ENCODE results near the gene DYDC2. TPM values are rescaled to one million over a fixed set of nuclear protein-coding genes. Genes with fewer than 3 reads are reported as not detected.
A peak's percentile ranks its signal among the peaks of the same experiment; 100 is the strongest.

DYDC2 gene
- polyA plus RNA-seq, 1 donor (not counting 4 experiments of a cell fraction or from before 2014, with no cell fraction given) = not detected

- FAIRE-seq = no peak
- DNase-seq (ENCODE audit: low read depth, low spot score) = no peak
- H4K20me1 ChIP-seq (ENCODE audit: control insufficient read depth, extremely low read depth, insufficient read depth, low read length) = no peaks in the 10 kb centered on the region
- H3K27ac ChIP-seq (ENCODE audit: control insufficient read depth, insufficient read depth, low read length) = no peak overlapping the region
- no peak overlapping the region for H3K4me3 ChIP-seq (ENCODE audit: control insufficient read depth in 2 of 3, extremely low read depth in 1 of 3, insufficient read depth in 2 of 3, low read depth in 1 of 3, low read length in 3 of 3)
- peaks cover 10% of the 10 kb centered on the region for H3K4me1 ChIP-seq (ENCODE audit: control insufficient read depth, extremely low read depth, insufficient read depth, low read length)
- dilution Hi-C loops (cut with MboI; ENCODE audit: extremely low pct_ligation_motif_present, low sequenced_read_pairs) = no loop called here
- H3K79me2 ChIP-seq (ENCODE audit: control insufficient read depth, insufficient read depth, low read length) = no peaks in the 10 kb centered on the region
- no peaks in the 10 kb centered on the region for H3K9me3 ChIP-seq (ENCODE audit: control insufficient read depth, low read depth, low read length)
- H3K9ac ChIP-seq (ENCODE audit: control insufficient read depth, extremely low read depth, insufficient read depth, low read length) = no peak overlapping the region
- H3K9me1 ChIP-seq (ENCODE audit: control insufficient read depth, extremely low read depth, insufficient read depth, low read length) = no peaks in the 10 kb centered on the region
- H3K36me3 ChIP-seq (ENCODE audit: control insufficient read depth in 2 of 2, extremely low read depth in 1 of 2, insufficient read depth in 2 of 2, low read length in 2 of 2) = no peaks in the 10 kb centered on the region
- H2AFZ ChIP-seq (ENCODE audit: control insufficient read depth, low read length) = no peak overlapping the region
- TF ChIP-seq EZH2 (IDR thresholded peaks at IDR 0.05; ENCODE audit: low read length) = no peak
- TF ChIP-seq CTCF (optimal IDR thresholded peaks at IDR 0.05 in 1 of 3, IDR thresholded peaks at IDR 0.05 in 1 of 3, conservative IDR thresholded peaks at IDR 0.05 in 1 of 3; ENCODE audit: extremely low read depth in 1 of 3, insufficient read depth in 2 of 3, low read length in 3 of 3) = no peak
- no peak overlapping the region for H3K4me2 ChIP-seq (ENCODE audit: control insufficient read depth, extremely low read depth, insufficient read depth, low read depth, low read length)
- no peaks in the 10 kb centered on the region for H3K27me3 ChIP-seq (ENCODE audit: control insufficient read depth, extremely low read depth, insufficient read depth, low read length)
Measured at GRCh38 chr10:80392250-80392649, 35.7 kb downstream of the DYDC2 start.

- Histone ChIP-seq H4K20me1 (ENCODE audit: control insufficient read depth, extremely low read depth, insufficient read depth, low read length) (no peaks in the 10 kb centered on the region), H3K9me3 (ENCODE audit: control insufficient read depth, low read depth, low read length) (no peaks in the 10 kb centered on the region), H3K4me1 (ENCODE audit: control insufficient read depth, extremely low read depth, insufficient read depth, low read length) (peaks cover 10% of the 10 kb centered on the region), H3K27ac (ENCODE audit: control insufficient read depth, insufficient read depth, low read length) (no peak overlapping the region), H3K9me1 (ENCODE audit: control insufficient read depth, extremely low read depth, insufficient read depth, low read length) (no peaks in the 10 kb centered on the region), H3K4me3 (ENCODE audit: control insufficient read depth in 2 of 3, extremely low read depth in 1 of 3, insufficient read depth in 2 of 3, low read depth in 1 of 3, low read length in 3 of 3) (no peak overlapping the region), H3K79me2 (ENCODE audit: control insufficient read depth, insufficient read depth, low read length) (no peaks in the 10 kb centered on the region), H2AFZ (ENCODE audit: control insufficient read depth, low read length) (peak overlapping the region; percentile 16), H3K9ac (ENCODE audit: control insufficient read depth, extremely low read depth, insufficient read depth, low read length) (no peak overlapping the region), H3K36me3 (ENCODE audit: control insufficient read depth in 2 of 2, extremely low read depth in 1 of 2, insufficient read depth in 2 of 2, low read length in 2 of 2) (no peaks in the 10 kb centered on the region), H3K27me3 (ENCODE audit: control insufficient read depth, extremely low read depth, insufficient read depth, low read length) (no peaks in the 10 kb centered on the region), H3K4me2 (ENCODE audit: control insufficient read depth, extremely low read depth, insufficient read depth, low read depth, low read length) (peak overlapping the region; percentile 37)
- TF ChIP-seq CTCF (optimal IDR thresholded peaks at IDR 0.05 in 1 of 3, IDR thresholded peaks at IDR 0.05 in 1 of 3, conservative IDR thresholded peaks at IDR 0.05 in 1 of 3; ENCODE audit: extremely low read depth in 1 of 3, insufficient read depth in 2 of 3, low read length in 3 of 3) (no peak), EZH2 (IDR thresholded peaks at IDR 0.05; ENCODE audit: low read length) (no peak)
- no peak for DNase-seq (ENCODE audit: low read depth, low spot score)
- FAIRE-seq = no peak
- dilution Hi-C loops (cut with MboI; ENCODE audit: extremely low pct_ligation_motif_present, low sequenced_read_pairs) = no loop called here
Measured at GRCh38 chr10:80394358-80394916, 37.9 kb downstream of the DYDC2 start.

All from keratinocyte (primary cell).